ENCODE data around the gene GAD1.

Gene GAD1

DNA sequence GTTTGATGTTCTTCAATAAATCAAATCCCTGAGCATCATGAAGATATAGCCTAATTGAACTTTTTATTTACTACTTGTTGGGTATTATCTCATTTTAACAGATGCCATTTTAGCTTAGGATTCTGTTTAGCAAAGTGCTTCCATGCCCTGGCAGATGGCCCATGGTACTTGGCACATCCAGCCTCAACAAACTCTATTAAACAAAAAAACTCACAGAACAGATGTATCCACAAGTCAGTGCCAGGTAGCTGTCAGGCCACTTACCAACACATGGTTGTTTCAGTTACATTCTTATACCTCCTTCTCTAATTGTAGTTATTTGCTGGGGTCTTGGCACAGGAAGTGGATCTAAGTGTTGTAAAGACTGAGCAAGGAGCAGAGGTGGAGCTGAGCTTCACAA lies 29.6 kb downstream of the GAD1 start:
- Histone ChIP-seq H3K27ac (ENCODE audit: low read length) (no peak overlapping the region), H3K4me1 (ENCODE audit: low read length) (peaks cover 8% of the 10 kb centered on the region), H4K20me1 (ENCODE audit: insufficient read depth, low read length) (no peaks in the 10 kb centered on the region), H3K4me3 (ENCODE audit: low read length) (no peak overlapping the region), H3F3A (ENCODE audit: insufficient read depth, low read length) (no peaks in the 10 kb centered on the region), H3K9ac (ENCODE audit: low read length) (no peak overlapping the region), H3K36me3 (replicated peaks; ENCODE audit: insufficient read depth, low read length) (no peaks in the 10 kb centered on the region), H3K9me2 (replicated peaks; ENCODE audit: insufficient read depth, low read length) (no peaks in the 10 kb centered on the region), H3K9me3 (replicated peaks; ENCODE audit: insufficient read depth, low read length) (no peaks in the 10 kb centered on the region), H2AFZ (ENCODE audit: low read length) (no peak overlapping the region), H3K27me3 (replicated peaks; ENCODE audit: insufficient read depth, low read length) (no peaks in the 10 kb centered on the region), H3K4me2 (ENCODE audit: low read depth, low read length) (no peak overlapping the region), H3K79me2 (ENCODE audit: low read length) (no peaks in the 10 kb centered on the region)
- TF ChIP-seq, protein P1, sequence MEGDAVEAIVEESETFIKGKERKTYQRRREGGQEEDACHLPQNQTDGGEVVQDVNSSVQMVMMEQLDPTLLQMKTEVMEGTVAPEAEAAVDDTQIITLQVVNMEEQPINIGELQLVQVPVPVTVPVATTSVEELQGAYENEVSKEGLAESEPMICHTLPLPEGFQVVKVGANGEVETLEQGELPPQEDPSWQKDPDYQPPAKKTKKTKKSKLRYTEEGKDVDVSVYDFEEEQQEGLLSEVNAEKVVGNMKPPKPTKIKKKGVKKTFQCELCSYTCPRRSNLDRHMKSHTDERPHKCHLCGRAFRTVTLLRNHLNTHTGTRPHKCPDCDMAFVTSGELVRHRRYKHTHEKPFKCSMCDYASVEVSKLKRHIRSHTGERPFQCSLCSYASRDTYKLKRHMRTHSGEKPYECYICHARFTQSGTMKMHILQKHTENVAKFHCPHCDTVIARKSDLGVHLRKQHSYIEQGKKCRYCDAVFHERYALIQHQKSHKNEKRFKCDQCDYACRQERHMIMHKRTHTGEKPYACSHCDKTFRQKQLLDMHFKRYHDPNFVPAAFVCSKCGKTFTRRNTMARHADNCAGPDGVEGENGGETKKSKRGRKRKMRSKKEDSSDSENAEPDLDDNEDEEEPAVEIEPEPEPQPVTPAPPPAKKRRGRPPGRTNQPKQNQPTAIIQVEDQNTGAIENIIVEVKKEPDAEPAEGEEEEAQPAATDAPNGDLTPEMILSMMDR (IDR thresholded peaks at IDR 0.05; ENCODE audit: low read length): no peak
- TF ChIP-seq EZH2 (optimal IDR thresholded peaks at IDR 0.05; ENCODE audit: low read depth, low read length): no peak
- no peak for TF ChIP-seq EZH2phosphoT487 (IDR thresholded peaks at IDR 0.05; ENCODE audit: low read length)
- no peak for DNase-seq

DNA sequence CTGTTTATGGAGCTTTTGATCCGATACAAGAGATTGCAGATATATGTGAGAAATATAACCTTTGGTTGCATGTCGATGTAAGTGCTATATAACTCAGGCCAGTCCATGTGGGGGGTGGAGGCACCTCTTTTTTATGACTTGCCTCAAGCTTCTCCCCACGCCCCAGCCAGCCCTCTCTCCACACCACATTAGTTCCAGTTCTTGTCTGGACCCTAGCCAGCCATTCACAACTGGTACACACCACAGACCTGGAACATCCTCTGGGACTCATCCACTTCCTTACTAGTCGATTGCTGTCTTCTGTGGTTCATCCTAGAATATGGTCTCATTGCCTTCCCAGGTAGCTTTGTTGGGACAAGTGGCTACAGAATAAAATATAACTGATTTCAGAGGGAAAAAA lies 31.0 kb downstream of the GAD1 start:
- DNase-seq: no peak
- TF ChIP-seq EZH2 (optimal IDR thresholded peaks at IDR 0.05; ENCODE audit: low read depth, low read length): no peak
- no peak for TF ChIP-seq EZH2phosphoT487 (IDR thresholded peaks at IDR 0.05; ENCODE audit: low read length)
- TF ChIP-seq, protein P1 (IDR thresholded peaks at IDR 0.05; ENCODE audit: low read length): no peak
- Histone ChIP-seq H2AFZ (ENCODE audit: low read length) (no peak overlapping the region), H3K27ac (ENCODE audit: low read length) (no peak overlapping the region), H3K27me3 (replicated peaks; ENCODE audit: insufficient read depth, low read length) (no peaks in the 10 kb centered on the region), H4K20me1 (ENCODE audit: insufficient read depth, low read length) (no peaks in the 10 kb centered on the region), H3K9me3 (replicated peaks; ENCODE audit: insufficient read depth, low read length) (no peaks in the 10 kb centered on the region), H3K79me2 (ENCODE audit: low read length) (no peaks in the 10 kb centered on the region), H3K9ac (ENCODE audit: low read length) (no peak overlapping the region), H3K4me1 (ENCODE audit: low read length) (peaks cover 8% of the 10 kb centered on the region), H3K4me2 (ENCODE audit: low read depth, low read length) (no peak overlapping the region), H3K36me3 (replicated peaks; ENCODE audit: insufficient read depth, low read length) (no peaks in the 10 kb centered on the region), H3K4me3 (ENCODE audit: low read length) (no peak overlapping the region), H3K9me2 (replicated peaks; ENCODE audit: insufficient read depth, low read length) (no peaks in the 10 kb centered on the region), H3F3A (ENCODE audit: insufficient read depth, low read length) (no peaks in the 10 kb centered on the region)

GRCh38 chr2:170848587-170848986 lies 31.9 kb downstream of the GAD1 start:
- H4K20me1 ChIP-seq (ENCODE audit: insufficient read depth, low read length): no peaks in the 10 kb centered on the region
- H3K36me3 ChIP-seq (replicated peaks; ENCODE audit: insufficient read depth, low read length): no peaks in the 10 kb centered on the region
- no peak for DNase-seq
- no peaks in the 10 kb centered on the region for H3K9me2 ChIP-seq (replicated peaks; ENCODE audit: insufficient read depth, low read length)
- no peak overlapping the region for H3K27ac ChIP-seq (ENCODE audit: low read length)
- H3K79me2 ChIP-seq (ENCODE audit: low read length): no peaks in the 10 kb centered on the region
- H3K9me3 ChIP-seq (replicated peaks; ENCODE audit: insufficient read depth, low read length): no peaks in the 10 kb centered on the region
- H3K4me3 ChIP-seq (ENCODE audit: low read length): no peak overlapping the region
- H3F3A ChIP-seq (ENCODE audit: insufficient read depth, low read length): no peaks in the 10 kb centered on the region
- TF ChIP-seq EZH2 (optimal IDR thresholded peaks at IDR 0.05; ENCODE audit: low read depth, low read length) (no peak), EZH2phosphoT487 (IDR thresholded peaks at IDR 0.05; ENCODE audit: low read length) (no peak)
- TF ChIP-seq, protein P1 (IDR thresholded peaks at IDR 0.05; ENCODE audit: low read length): no peak
- no peaks in the 10 kb centered on the region for H3K27me3 ChIP-seq (replicated peaks; ENCODE audit: insufficient read depth, low read length)
- no peak overlapping the region for H3K9ac ChIP-seq (ENCODE audit: low read length)
- H3K4me1 ChIP-seq (ENCODE audit: low read length): peaks cover 6% of the 10 kb centered on the region
- no peak overlapping the region for H3K4me2 ChIP-seq (ENCODE audit: low read depth, low read length)
- H2AFZ ChIP-seq (ENCODE audit: low read length): no peak overlapping the region

Measured in MM.1S (cell line).